Ectodermal cell (in vitro differentiated cells): Measurements from ENCODE around the gene LRWD1.
"Not testable (repeated sequence)": the region's sequence is repeated elsewhere in the genome, so short reads cannot be mapped to it uniquely, and the experiment has no call there.

Experiments used
- H3K27ac ChIP-seq: 2 replicates; pipeline ENCODE4 v1.7.0; 2013; ENCODE audit warnings: mild to moderate bottlenecking, low read depth, low read length; ENCODE audit not compliant: insufficient read depth, poor library complexity, severe bottlenecking
- H3K27me3 ChIP-seq: 2 replicates; pipeline ENCODE4 v1.7.0; 2013; ENCODE audit warnings: mild to moderate bottlenecking, low read length; ENCODE audit not compliant: insufficient read depth, control insufficient read depth, poor library complexity, severe bottlenecking
- H3K36me3 ChIP-seq: one replicate; pipeline ENCODE4 v1.7.0; 2013; ENCODE audit warnings: low read length; ENCODE audit not compliant: control insufficient read depth, insufficient read depth
- H3K4me1 ChIP-seq: one replicate; pipeline ENCODE4 v1.7.0; 2013; ENCODE audit warnings: low read length; ENCODE audit not compliant: control insufficient read depth, insufficient read depth
- H3K4me3 ChIP-seq: 2 replicates; pipeline ENCODE4 v1.7.0; 2013; ENCODE audit warnings: low read depth, low read length, control low read depth; ENCODE audit not compliant: insufficient read depth
- H3K9me3 ChIP-seq: 2 replicates; pipeline ENCODE4 v1.7.0; 2013; ENCODE audit warnings: mild to moderate bottlenecking, low read length, moderate library complexity; ENCODE audit not compliant: control insufficient read depth
- WGBS, 2 experiments: methylation state at CpG; one replicate each; pipeline ENCODE4 v1.1.7; 2013; ENCODE audit warnings: missing lambda C conversion rate in 2 of 2; 5-methylcytosine and 5-hydroxymethylcytosine counted together

LRWD1 gene

DNA sequence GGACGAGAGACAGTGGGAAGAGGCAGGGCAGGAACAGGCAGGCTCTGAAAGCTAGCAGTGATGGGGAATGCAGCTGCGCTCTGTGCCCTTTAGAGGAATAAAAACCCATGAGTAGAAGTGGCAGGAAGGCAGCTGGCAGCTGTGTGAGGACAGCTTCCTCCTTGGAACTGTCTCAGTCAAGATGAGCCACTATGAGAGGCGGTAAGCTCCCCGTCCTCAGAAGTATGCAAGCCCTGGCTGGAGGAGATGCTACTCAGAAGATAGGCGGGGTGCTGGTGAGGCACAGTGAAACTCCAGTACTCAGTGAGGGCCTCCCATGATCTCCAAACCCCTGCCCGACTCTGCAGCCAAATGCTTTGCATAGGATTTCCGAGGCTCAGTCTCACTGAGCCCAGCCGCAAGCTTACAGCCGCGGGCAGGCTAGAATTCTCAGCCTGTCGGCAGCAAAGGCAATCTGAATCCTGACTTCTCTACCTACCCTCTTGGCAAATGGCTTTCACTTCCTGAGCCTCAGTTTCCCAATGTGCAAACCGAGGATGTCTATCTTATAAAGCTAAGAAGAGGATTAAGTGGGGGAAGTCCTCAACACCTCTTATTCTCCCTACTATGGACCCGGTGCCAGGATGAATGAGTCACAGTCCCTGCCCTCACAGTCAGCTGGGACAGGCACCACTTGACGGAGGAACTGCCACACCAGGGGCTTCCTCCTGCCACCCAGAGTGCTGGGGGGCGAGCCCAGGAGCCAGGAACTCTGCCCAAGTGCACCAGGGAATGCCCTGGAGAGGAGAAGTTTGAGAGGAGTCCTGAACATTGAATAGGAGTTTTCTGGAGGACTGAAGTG is 50.3 kb downstream of the LRWD1 start:
- H3K4me3 ChIP-seq, H3K9me3 ChIP-seq, H3K36me3 ChIP-seq, H3K4me1 ChIP-seq, H3K27ac ChIP-seq, H3K27me3 ChIP-seq: not testable (repeated sequence)
- no CpG with 5 or more reads among the region's 15 CpGs for WGBS, 2 experiments

DNA sequence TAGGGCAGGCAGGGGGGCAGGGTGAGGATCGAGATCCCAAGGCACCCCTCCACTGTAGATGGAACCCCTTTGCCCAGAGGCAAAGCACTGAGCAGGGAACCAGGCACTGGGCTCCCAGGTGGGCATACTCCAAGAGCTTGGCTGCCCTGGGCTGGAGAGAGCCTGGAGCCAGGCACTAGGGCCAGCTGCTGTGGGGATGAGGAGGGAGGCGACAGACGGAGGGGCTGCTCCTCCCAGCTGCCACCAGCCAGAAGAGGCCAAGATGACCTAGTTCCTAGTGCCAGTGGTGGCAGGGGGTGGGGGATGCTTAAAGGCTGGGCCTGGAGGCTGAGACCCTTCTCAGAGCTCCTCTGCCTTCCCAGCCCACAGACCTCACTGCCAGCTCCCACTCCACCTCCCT is 51.1 kb downstream of the LRWD1 start:
- not testable (repeated sequence) for H3K27ac ChIP-seq, H3K4me3 ChIP-seq, H3K9me3 ChIP-seq, H3K36me3 ChIP-seq, H3K4me1 ChIP-seq, H3K27me3 ChIP-seq
- no CpG with 5 or more reads among the region's 3 CpGs for WGBS, 2 experiments

DNA sequence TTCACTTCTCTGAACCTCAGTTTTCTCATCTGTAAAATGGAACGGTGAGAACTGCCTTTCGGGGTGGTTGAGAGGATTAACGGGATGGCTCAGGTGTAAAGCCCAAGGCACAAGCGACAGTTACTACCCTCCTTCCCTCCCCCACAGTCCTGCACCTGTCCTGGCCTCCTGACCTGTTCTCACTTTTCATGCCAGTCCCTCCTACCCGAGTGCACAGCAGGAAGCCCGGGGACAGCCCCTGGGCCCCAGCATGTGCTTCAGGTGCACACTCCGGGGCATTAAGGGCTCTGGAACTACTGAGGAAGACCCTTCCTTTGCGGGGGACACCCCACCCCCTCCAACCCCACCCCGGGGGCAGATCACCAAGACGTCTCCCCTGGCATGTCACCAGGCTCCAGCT is 52.2 kb downstream of the LRWD1 start:
- not testable (repeated sequence) for H3K4me3 ChIP-seq, H3K9me3 ChIP-seq, H3K27ac ChIP-seq, H3K36me3 ChIP-seq, H3K27me3 ChIP-seq, H3K4me1 ChIP-seq
- WGBS, 2 experiments: no CpG with 5 or more reads among the region's 10 CpGs

DNA sequence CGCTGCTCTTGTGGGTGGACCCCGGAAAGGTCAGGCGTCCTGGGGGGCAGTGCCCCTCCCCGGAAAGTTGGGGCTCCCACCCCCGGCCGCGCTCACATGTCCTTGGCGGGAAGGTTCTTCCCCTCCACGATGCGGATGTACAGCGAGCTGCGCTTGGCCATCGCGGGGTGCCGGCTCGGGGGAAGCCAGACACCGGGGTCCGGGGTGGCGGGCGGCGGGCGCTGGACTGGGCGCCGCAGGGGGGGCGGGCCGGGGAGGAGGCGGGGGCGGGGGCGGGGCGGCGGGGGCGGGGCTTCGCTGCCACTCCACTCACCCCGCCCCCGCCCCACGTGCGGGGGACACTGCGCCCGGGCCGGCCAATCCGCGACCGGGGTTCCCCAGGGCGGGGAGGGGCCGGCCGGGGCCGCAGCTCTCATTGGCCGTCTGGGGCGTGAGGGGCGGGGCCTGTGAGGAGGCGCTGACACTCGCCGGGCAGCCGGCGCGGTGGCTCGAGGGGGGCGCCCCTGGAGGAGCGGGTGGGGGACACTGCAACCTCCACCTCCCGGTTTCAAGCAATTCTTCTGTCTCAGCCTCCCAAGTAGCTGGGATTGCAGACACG is 52.9 kb downstream of the LRWD1 start, which contains the start of gene RASA4B:
Gene RASA4B, minus strand, starts transcription at position 228 of the 598 bp plus-strand sequence. Its CDS starts 67 bp downstream, at position 161.
- 0% methylated on average over 10 of the region's 61 CpGs; no CpG with 5 or more reads in 1 of the 2 experiments for WGBS, 2 experiments
- not testable (repeated sequence) for H3K9me3 ChIP-seq, H3K4me3 ChIP-seq, H3K36me3 ChIP-seq, H3K4me1 ChIP-seq, H3K27ac ChIP-seq, H3K27me3 ChIP-seq

DNA sequence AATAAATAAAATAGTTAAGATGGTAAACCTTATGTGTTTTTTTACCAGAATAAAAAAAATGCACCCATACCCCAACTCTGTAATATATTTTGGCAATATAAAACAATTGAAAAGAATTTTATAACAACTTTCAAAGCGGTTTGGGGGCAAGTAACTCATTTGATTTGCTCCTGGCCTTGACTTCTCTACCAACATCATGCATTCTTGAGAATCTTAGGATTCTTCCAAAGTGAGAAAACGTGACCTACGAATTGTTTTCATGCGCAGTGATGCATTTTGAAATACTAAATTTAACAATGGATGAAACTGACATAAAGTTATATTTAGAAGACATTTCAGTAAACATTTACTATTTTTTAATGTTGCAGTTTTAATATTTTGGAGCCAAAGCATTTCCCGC is 56.0 kb downstream of the LRWD1 start:
- not testable (repeated sequence) for H3K27me3 ChIP-seq, H3K9me3 ChIP-seq, H3K4me1 ChIP-seq, H3K27ac ChIP-seq, H3K4me3 ChIP-seq, H3K36me3 ChIP-seq
- WGBS, 2 experiments: no CpG with 5 or more reads among the region's 5 CpGs
